Cortex of kidney (tissue), 1 donor: ENCODE measurements around the gene UBASH3B.
"Not testable (repeated sequence)": the region's sequence is repeated elsewhere in the genome, so short reads cannot be mapped to it uniquely, and the experiment has no call there.

ENCODE experiments used
- DNase-seq: peaks from one replicate; lab custom pipeline; 2025; lab: John Stamatoyannopoulos, UW

UBASH3B gene

GRCh38 chr11:122709039-122709760 is 53.7 kb downstream of the UBASH3B start:
- no peak for DNase-seq

GRCh38 chr11:122711362-122711761 is 55.8 kb downstream of the UBASH3B start:
- no peak for DNase-seq

- no peak for DNase-seq
Measured at GRCh38 chr11:122711831-122712381, 56.4 kb downstream of the UBASH3B start.

- DNase-seq = no peak
Measured at GRCh38 chr11:122714004-122714403, 58.5 kb downstream of the UBASH3B start.

GRCh38 chr11:122714484-122714883 is 59.0 kb downstream of the UBASH3B start:
- DNase-seq = no peak

GRCh38 chr11:122715548-122716440 is 60.3 kb downstream of the UBASH3B start:
- no peak for DNase-seq

GRCh38 chr11:122717264-122717867 is 61.8 kb downstream of the UBASH3B start:
- DNase-seq = no peak

GRCh38 chr11:122720107-122720881 is 64.8 kb downstream of the UBASH3B start:
- no peak for DNase-seq

- no peak for DNase-seq
Measured at GRCh38 chr11:122721201-122721963, 65.9 kb downstream of the UBASH3B start.

- DNase-seq = no peak
Measured at GRCh38 chr11:122721964-122722266, 66.4 kb downstream of the UBASH3B start.

- no peak for DNase-seq
Measured at GRCh38 chr11:122723106-122723505, 67.6 kb downstream of the UBASH3B start.

- no peak for DNase-seq
Measured at GRCh38 chr11:122723576-122723975, 68.1 kb downstream of the UBASH3B start.

GRCh38 chr11:122724520-122724919 is 69.0 kb downstream of the UBASH3B start:
- no peak for DNase-seq

- DNase-seq = no peak
Measured at GRCh38 chr11:122726028-122726427, 70.5 kb downstream of the UBASH3B start.

GRCh38 chr11:122727101-122727929 is 71.8 kb downstream of the UBASH3B start:
- no peak for DNase-seq

- DNase-seq = no peak
Measured at GRCh38 chr11:122728561-122728960, 73.0 kb downstream of the UBASH3B start.

GRCh38 chr11:122729139-122729538 is 73.6 kb downstream of the UBASH3B start:
- DNase-seq = no peak

GRCh38 chr11:122730694-122731093 is 75.2 kb downstream of the UBASH3B start:
- DNase-seq = not testable (repeated sequence)

- no peak for DNase-seq
Measured at GRCh38 chr11:122731500-122731913, 76.0 kb downstream of the UBASH3B start.
